Osteocyte (in vitro differentiated cells): Measurements from ENCODE around the gene GPC5. TPM values are rescaled to one million over a fixed set of nuclear protein-coding genes. Genes with fewer than 3 reads are reported as not detected.

Experiments used
- DNase-seq: peaks from one replicate; pipeline ENCODE4 v3.0.0; 2021; ENCODE audit warnings: mixed read lengths; ENCODE audit not compliant: unreplicated experiment; ENCODE audit errors: extremely low spot score
- H3K27ac Mint-ChIP-seq: one replicate; pipeline ENCODE4 v1.8.0; 2021; ENCODE audit warnings: mild to moderate bottlenecking, mixed read lengths; ENCODE audit not compliant: unreplicated experiment
- H3K27me3 Mint-ChIP-seq: one replicate; pipeline ENCODE4 v1.8.0; 2021; ENCODE audit warnings: mixed read lengths; ENCODE audit not compliant: unreplicated experiment
- H3K36me3 Mint-ChIP-seq: one replicate; pipeline ENCODE4 v1.8.0; 2021; ENCODE audit warnings: mixed read lengths; ENCODE audit not compliant: unreplicated experiment
- H3K4me1 Mint-ChIP-seq: one replicate; pipeline ENCODE4 v1.8.0; 2021; ENCODE audit warnings: mixed read lengths; ENCODE audit not compliant: unreplicated experiment
- H3K4me3 Mint-ChIP-seq: one replicate; pipeline ENCODE4 v1.8.0; 2021; ENCODE audit warnings: mild to moderate bottlenecking, moderate library complexity, mixed read lengths; ENCODE audit not compliant: unreplicated experiment
- H3K9me3 Mint-ChIP-seq: one replicate; pipeline ENCODE4 v1.8.0; 2021; ENCODE audit warnings: mixed read lengths; ENCODE audit not compliant: unreplicated experiment
- total RNA-seq: library from RNA; stranded (reverse); gene quantifications from 2 replicates; pipeline ENCODE4 v1.2.1, GENCODE V29; 2021
- TF ChIP-seq, protein P1 (sequence below): fragments of 200-600 bp; sonication (generic); IDR thresholded peaks from 2 replicates; pipeline ENCODE4 v1.5.0; 2021; ENCODE audit warnings: antibody characterized with exemption, mild to moderate bottlenecking, moderate library complexity

Gene GPC5
- total RNA-seq, 1 donor from 2014 or later = 12.9 TPM

DNA sequence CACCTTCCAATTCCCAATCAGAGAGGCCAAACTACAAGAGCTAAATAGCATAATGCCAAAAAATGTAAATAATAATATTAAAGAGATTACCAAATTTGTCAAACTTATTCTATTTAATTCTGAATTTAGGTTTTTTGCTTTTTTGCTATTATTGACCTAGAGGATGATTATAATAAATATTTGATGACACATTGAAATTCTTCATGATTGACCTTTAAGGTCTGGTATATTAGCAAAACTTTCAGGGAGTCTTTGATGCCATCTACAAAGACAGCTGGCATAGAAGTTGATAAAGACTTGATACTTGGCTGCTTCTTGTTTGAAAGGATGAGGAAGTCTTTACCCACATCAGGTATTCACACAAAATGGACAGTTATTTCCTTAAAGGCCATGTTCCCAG, 1168.3 kb downstream of the GPC5 start:
- no peak overlapping the region for H3K4me3 Mint-ChIP-seq
- DNase-seq = no peak
- peaks cover 20% of the 10 kb centered on the region for H3K27me3 Mint-ChIP-seq
- H3K36me3 Mint-ChIP-seq = no peaks in the 10 kb centered on the region
- TF ChIP-seq, protein P1, sequence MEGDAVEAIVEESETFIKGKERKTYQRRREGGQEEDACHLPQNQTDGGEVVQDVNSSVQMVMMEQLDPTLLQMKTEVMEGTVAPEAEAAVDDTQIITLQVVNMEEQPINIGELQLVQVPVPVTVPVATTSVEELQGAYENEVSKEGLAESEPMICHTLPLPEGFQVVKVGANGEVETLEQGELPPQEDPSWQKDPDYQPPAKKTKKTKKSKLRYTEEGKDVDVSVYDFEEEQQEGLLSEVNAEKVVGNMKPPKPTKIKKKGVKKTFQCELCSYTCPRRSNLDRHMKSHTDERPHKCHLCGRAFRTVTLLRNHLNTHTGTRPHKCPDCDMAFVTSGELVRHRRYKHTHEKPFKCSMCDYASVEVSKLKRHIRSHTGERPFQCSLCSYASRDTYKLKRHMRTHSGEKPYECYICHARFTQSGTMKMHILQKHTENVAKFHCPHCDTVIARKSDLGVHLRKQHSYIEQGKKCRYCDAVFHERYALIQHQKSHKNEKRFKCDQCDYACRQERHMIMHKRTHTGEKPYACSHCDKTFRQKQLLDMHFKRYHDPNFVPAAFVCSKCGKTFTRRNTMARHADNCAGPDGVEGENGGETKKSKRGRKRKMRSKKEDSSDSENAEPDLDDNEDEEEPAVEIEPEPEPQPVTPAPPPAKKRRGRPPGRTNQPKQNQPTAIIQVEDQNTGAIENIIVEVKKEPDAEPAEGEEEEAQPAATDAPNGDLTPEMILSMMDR = no peak
- no peak overlapping the region for H3K27ac Mint-ChIP-seq
- no peaks in the 10 kb centered on the region for H3K9me3 Mint-ChIP-seq
- no peaks in the 10 kb centered on the region for H3K4me1 Mint-ChIP-seq

DNA sequence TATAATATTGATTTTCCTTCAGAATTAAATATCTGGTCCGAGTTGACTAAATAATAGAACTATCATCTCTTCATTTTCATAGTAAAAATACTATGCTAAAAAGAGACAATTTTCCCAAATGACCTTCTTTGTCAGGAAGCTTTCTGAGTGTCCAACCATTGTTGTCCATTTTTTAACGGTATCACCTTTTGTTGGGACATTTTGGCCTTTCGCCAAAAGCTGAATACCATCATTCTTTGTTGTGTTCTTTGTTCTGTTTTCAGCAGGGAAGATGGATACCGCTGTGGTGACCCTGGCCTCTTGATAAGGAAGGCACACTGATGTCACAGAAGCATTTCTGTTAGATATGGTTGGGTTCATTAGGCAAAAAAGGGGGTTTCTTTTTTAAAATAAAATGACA, 1173.8 kb downstream of the GPC5 start:
- no peak for DNase-seq
- no peaks in the 10 kb centered on the region for H3K4me1 Mint-ChIP-seq
- TF ChIP-seq, protein P1 = no peak
- H3K9me3 Mint-ChIP-seq = no peaks in the 10 kb centered on the region
- no peak overlapping the region for H3K4me3 Mint-ChIP-seq
- peaks cover 15% of the 10 kb centered on the region for H3K27me3 Mint-ChIP-seq
- no peak overlapping the region for H3K27ac Mint-ChIP-seq
- H3K36me3 Mint-ChIP-seq = no peaks in the 10 kb centered on the region

DNA sequence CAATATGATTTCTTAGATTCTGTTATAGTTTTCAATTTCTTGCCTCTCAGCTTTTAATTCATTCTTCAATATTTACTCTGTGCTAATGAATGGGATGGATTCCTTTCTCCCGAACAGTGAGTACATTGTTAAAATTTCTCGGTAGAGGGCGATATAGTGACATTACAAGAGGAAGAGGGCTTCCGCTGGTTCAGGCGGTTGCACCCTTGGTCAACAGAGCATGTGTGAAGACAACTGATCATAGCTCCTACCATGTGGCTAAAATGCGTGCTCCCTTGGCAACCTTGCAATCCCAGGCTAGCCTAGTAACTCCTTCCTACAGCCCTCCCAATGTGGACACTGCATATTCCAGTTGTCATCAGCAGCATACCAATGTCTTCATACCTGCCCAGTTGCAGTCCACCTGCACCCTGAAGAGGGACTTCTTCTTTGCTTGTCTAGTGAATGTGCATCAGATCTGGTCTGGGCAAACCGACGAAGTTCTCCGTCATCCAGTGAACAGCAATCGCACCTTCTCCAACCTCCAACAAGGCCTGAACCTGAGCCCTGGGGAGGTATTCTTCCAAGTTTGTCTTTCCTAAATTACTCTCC, 1175.1 kb downstream of the GPC5 start:
- TF ChIP-seq, protein P1 = peak; percentile 51
- no peaks in the 10 kb centered on the region for H3K36me3 Mint-ChIP-seq
- peaks cover 15% of the 10 kb centered on the region for H3K27me3 Mint-ChIP-seq
- no peaks in the 10 kb centered on the region for H3K9me3 Mint-ChIP-seq
- no peak overlapping the region for H3K4me3 Mint-ChIP-seq
- no peak for DNase-seq
- H3K27ac Mint-ChIP-seq = no peak overlapping the region
- H3K4me1 Mint-ChIP-seq = no peaks in the 10 kb centered on the region

DNA sequence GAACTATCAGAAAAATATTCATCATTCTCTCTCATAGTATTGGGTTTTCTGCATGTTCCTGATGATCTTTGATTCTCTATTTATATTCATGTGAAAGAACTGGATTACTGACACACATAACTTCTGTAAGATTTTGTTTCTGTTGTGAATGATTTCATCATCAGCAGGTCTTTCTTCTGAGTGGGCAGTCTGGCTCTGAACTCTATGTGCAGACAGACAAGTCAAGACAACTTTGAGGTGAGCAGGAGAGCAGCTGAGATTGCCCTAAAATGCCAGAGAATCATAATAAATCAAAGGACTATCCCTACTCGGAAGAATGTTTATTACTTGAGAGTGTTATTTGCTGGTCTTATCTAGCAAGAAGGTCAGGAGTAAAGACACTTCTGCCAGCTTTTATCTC, 1176.1 kb downstream of the GPC5 start:
- no peaks in the 10 kb centered on the region for H3K9me3 Mint-ChIP-seq
- H3K36me3 Mint-ChIP-seq = no peaks in the 10 kb centered on the region
- no peak overlapping the region for H3K27ac Mint-ChIP-seq
- peaks cover 15% of the 10 kb centered on the region for H3K27me3 Mint-ChIP-seq
- no peaks in the 10 kb centered on the region for H3K4me1 Mint-ChIP-seq
- H3K4me3 Mint-ChIP-seq = no peak overlapping the region
- DNase-seq = no peak
- TF ChIP-seq, protein P1 = no peak

DNA sequence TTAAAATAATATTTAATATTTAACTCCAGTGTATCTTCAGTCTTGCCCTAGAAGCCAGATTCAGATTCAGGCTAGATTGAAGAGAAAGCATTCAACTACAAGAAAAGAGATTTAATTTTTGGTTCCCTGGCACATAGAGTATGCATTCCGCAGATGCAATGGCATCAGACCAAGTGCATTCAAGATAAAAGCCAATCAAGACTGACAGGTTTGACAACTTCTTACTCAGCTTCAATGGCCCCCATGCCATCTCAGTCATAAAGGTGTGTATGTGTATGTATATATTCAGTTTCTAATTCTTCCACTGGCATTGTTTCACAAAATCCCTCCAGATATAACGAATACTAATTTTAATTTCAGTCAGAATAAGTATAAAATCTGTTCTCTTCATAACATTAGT, 1177.4 kb downstream of the GPC5 start:
- no peaks in the 10 kb centered on the region for H3K9me3 Mint-ChIP-seq
- no peaks in the 10 kb centered on the region for H3K36me3 Mint-ChIP-seq
- H3K4me3 Mint-ChIP-seq = no peak overlapping the region
- H3K27me3 Mint-ChIP-seq = peaks cover 14% of the 10 kb centered on the region
- TF ChIP-seq, protein P1 = no peak
- DNase-seq = no peak
- no peaks in the 10 kb centered on the region for H3K4me1 Mint-ChIP-seq
- H3K27ac Mint-ChIP-seq = no peak overlapping the region
